K562 (cell line): ENCODE data around the gene DDX5. TPM values are rescaled to one million over a fixed set of nuclear protein-coding genes. Genes with fewer than 3 reads are reported as not detected.

Experiments
- CBFB ChIP-seq: sonication (generic); formaldehyde crosslinking; IDR thresholded peaks from 2 replicates; pipeline ENCODE4 v1.4.0; 2020; ENCODE audit warnings: mild to moderate bottlenecking, missing genetic modification reagents
- CHD1 ChIP-seq: fragments of 200-600 bp; sonication (generic); IDR thresholded peaks from one replicate; pipeline ENCODE4 v1.6.1; 2012; ENCODE audit warnings: mild to moderate bottlenecking, moderate library complexity, low read length, inconsistent platforms
- ELF1 ChIP-seq: fragments of 200-800 bp; sonication (Bioruptor generic); IDR thresholded peaks from 2 replicates; pipeline ENCODE4 v1.6.1; 2016; ENCODE audit warnings: missing genetic modification characterization, missing compliant biosample characterization
- GABPB2 ChIP-seq: fragments of 250-450 bp; sonication (Bioruptor Pico); conservative IDR thresholded peaks from 2 replicates; pipeline ENCODE4 v1.5.1; 2021; ENCODE audit warnings: mild to moderate bottlenecking
- ILF3 ChIP-seq: fragments of 450-650 bp; IDR thresholded peaks from 2 replicates; pipeline ENCODE4 v1.6.1; 2018; ENCODE audit warnings: antibody characterized with exemption, mild to moderate bottlenecking, moderate library complexity, borderline replicate concordance
- PHTF2 ChIP-seq: fragments of 250-450 bp; sonication (Bioruptor Pico); IDR thresholded peaks from 2 replicates; pipeline ENCODE4 v1.5.0; 2021; ENCODE audit warnings: mild to moderate bottlenecking
- SP2 ChIP-seq: IDR thresholded peaks from 2 replicates; pipeline ENCODE4 v1.6.1; 2011; ENCODE audit warnings: mild to moderate bottlenecking, low read depth, low read length, moderate library complexity; ENCODE audit not compliant: poor library complexity, severe bottlenecking; ENCODE audit errors: extremely low read depth
- STAG1 ChIP-seq: sonication (generic); formaldehyde crosslinking; IDR thresholded peaks from 2 replicates; pipeline ENCODE4 v1.5.0; 2020; ENCODE audit warnings: missing genetic modification reagents, borderline replicate concordance
- STAT5B ChIP-seq: fragments of 250-450 bp; sonication (Bioruptor Pico); IDR thresholded peaks from 2 replicates; pipeline ENCODE4 v1.8.0; 2021; ENCODE audit warnings: mild to moderate bottlenecking, inconsistent platforms
- ZBTB1 ChIP-seq: sonication (generic); formaldehyde crosslinking; IDR thresholded peaks from 2 replicates; pipeline ENCODE4 v1.8.1; 2023; ENCODE audit warnings: missing genetic modification reagents, low read depth, mild to moderate bottlenecking, borderline replicate concordance
- ZNF175 ChIP-seq: fragments of 200-800 bp; sonication (Bioruptor generic); IDR thresholded peaks from 2 replicates; pipeline ENCODE4 v1.6.1; 2016; ENCODE audit warnings: low read depth, mild to moderate bottlenecking, missing genetic modification characterization, missing compliant biosample characterization
- ZNF232 ChIP-seq: sonication (generic); formaldehyde crosslinking; IDR thresholded peaks from 2 replicates; pipeline ENCODE4 v1.8.0; 2022; ENCODE audit warnings: mild to moderate bottlenecking, missing genetic modification reagents
- ZNF3 ChIP-seq: fragments of 250-450 bp; sonication (Bioruptor Pico); IDR thresholded peaks from 2 replicates; pipeline ENCODE4 v1.5.0; 2021; ENCODE audit warnings: mild to moderate bottlenecking, moderate library complexity
- ZNF431 ChIP-seq: sonication (generic); formaldehyde crosslinking; IDR thresholded peaks from 2 replicates; pipeline ENCODE4 v1.8.0; 2022; ENCODE audit warnings: mild to moderate bottlenecking, missing genetic modification reagents
- ZNF830 ChIP-seq: fragments of 250-450 bp; sonication (Bioruptor Pico); IDR thresholded peaks from 2 replicates; pipeline ENCODE4 v1.5.0; 2021; ENCODE audit warnings: mild to moderate bottlenecking
- polyA plus RNA-seq, 8 experiments: library from polyadenylated mRNA; depleted of rRNA in 4 of 8; stranded (reverse) in 5 of 8; unstranded in 3 of 8; fragments of >200 nt; fragmentation: Nextera tagmentation in 2 of 8; fragmentation: Illumina TruSeq in 1 of 8; extraction: Ambion mirVana in 2 of 8; extraction: Trizol in 1 of 8; gene quantifications; 2 replicates each; pipeline versions ENCODE4 v1.2.1 to v1.2.3, GENCODE V29; 2011 to 2014; ENCODE audit warnings: inconsistent platforms in 1 of 8, missing spikeins in 1 of 8
- total RNA-seq, 7 experiments: library from RNA; depleted of rRNA in 6 of 7; stranded (reverse); fragments of >200 nt in 6 of 7; fragmentation: Illumina TruSeq in 2 of 7; extraction: Trizol in 2 of 7; gene quantifications; 2 replicates each; pipeline versions ENCODE4 v1.2.1 to v1.2.3, GENCODE V29; 2011 to 2021; ENCODE audit warnings: low replicate concordance in 1 of 7
- TF ChIP-seq, protein P1 (sequence below): fragments of 200-800 bp; sonication (Bioruptor generic); IDR thresholded peaks from 2 replicates; pipeline ENCODE4 v1.6.1; 2017; ENCODE audit warnings: missing genetic modification characterization, missing compliant biosample characterization
- TF ChIP-seq, protein P2 (sequence below): sonication (generic); formaldehyde crosslinking; IDR thresholded peaks from 2 replicates; pipeline ENCODE4 v1.8.0; 2023; ENCODE audit warnings: missing genetic modification reagents, mild to moderate bottlenecking, borderline replicate concordance
- TF ChIP-seq, protein P3 (sequence below): IDR thresholded peaks from 2 replicates; pipeline ENCODE4 v1.6.1; 2011; ENCODE audit warnings: borderline replicate concordance, low read depth, mild to moderate bottlenecking, moderate library complexity, low read length; ENCODE audit not compliant: insufficient read depth, poor library complexity, severe bottlenecking

Gene DDX5
- total and polyA plus RNA-seq, 9 of the 15 experiments (the other 6 are each of a cell fraction or from before 2014, with no cell fraction given) = 306 to 1,639 (median 604) TPM

DNA sequence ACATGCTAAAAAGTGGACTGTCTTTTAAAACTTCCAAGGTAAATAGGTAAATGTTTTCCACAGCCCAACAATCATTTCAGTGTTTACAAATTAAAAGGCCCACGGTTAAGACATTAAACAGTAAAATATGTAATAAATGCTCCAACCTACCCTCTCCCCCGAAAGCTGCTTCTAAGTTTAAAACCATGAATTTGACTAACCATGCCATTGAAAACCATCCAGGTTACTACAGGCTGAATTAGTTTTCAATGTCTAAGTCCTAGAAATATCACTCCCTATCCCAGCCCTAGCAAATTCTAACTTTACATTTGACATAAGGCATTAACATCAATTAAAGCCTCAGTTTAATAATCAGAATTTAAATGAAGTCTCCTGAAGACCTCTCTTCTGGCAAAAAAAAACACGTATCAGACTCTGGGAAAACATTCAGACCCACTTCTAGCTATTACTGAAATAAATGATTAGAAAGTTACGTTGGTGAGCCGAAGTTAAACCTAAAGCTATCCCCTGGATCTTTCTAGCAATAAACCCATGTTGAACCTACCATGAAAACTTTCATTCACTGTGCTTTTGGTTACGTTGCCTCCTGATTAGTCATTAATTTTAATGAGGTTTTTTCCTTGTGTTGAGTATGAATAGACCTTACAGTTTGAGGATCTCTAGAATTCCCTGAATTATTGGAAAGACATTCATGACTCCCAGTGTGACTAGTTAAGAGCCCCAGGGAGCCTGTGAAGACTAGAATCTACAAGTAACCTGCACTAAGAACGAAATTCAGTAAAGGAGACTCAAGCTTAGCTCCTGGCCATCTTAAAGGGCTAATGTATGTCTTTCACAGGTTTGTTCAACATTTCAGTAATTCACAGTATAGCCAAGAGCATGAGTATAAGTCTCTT is 7.5 kb downstream of the DDX5 start (continued):
- TF ChIP-seq, protein P1, sequence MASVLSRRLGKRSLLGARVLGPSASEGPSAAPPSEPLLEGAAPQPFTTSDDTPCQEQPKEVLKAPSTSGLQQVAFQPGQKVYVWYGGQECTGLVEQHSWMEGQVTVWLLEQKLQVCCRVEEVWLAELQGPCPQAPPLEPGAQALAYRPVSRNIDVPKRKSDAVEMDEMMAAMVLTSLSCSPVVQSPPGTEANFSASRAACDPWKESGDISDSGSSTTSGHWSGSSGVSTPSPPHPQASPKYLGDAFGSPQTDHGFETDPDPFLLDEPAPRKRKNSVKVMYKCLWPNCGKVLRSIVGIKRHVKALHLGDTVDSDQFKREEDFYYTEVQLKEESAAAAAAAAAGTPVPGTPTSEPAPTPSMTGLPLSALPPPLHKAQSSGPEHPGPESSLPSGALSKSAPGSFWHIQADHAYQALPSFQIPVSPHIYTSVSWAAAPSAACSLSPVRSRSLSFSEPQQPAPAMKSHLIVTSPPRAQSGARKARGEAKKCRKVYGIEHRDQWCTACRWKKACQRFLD (CRISPR knock-in tag) = no peak
- TF ChIP-seq ZBTB1 (CRISPR knock-in tag) (no peak), ZNF3 (CRISPR knock-in tag) (no peak), ZNF830 (CRISPR knock-in tag) (no peak), GABPB2 (CRISPR knock-in tag) (no peak), STAG1 (CRISPR knock-in tag) (no peak), ILF3 (peak; percentile 89), ZNF232 (no peak), STAT5B (CRISPR knock-in tag) (no peak), ELF1 (tag) (no peak), CHD1 (no peak), SP2 (no peak), PHTF2 (CRISPR knock-in tag) (0 out of 2 replicates have a peak, but pooled peaks have one; percentile 12), CBFB (CRISPR knock-in tag) (no peak), ZNF431 (CRISPR knock-in tag) (no peak), ZNF175 (CRISPR knock-in tag) (0 out of 2 replicates have a peak, but pooled peaks have one; percentile 27)
- TF ChIP-seq, protein P2, sequence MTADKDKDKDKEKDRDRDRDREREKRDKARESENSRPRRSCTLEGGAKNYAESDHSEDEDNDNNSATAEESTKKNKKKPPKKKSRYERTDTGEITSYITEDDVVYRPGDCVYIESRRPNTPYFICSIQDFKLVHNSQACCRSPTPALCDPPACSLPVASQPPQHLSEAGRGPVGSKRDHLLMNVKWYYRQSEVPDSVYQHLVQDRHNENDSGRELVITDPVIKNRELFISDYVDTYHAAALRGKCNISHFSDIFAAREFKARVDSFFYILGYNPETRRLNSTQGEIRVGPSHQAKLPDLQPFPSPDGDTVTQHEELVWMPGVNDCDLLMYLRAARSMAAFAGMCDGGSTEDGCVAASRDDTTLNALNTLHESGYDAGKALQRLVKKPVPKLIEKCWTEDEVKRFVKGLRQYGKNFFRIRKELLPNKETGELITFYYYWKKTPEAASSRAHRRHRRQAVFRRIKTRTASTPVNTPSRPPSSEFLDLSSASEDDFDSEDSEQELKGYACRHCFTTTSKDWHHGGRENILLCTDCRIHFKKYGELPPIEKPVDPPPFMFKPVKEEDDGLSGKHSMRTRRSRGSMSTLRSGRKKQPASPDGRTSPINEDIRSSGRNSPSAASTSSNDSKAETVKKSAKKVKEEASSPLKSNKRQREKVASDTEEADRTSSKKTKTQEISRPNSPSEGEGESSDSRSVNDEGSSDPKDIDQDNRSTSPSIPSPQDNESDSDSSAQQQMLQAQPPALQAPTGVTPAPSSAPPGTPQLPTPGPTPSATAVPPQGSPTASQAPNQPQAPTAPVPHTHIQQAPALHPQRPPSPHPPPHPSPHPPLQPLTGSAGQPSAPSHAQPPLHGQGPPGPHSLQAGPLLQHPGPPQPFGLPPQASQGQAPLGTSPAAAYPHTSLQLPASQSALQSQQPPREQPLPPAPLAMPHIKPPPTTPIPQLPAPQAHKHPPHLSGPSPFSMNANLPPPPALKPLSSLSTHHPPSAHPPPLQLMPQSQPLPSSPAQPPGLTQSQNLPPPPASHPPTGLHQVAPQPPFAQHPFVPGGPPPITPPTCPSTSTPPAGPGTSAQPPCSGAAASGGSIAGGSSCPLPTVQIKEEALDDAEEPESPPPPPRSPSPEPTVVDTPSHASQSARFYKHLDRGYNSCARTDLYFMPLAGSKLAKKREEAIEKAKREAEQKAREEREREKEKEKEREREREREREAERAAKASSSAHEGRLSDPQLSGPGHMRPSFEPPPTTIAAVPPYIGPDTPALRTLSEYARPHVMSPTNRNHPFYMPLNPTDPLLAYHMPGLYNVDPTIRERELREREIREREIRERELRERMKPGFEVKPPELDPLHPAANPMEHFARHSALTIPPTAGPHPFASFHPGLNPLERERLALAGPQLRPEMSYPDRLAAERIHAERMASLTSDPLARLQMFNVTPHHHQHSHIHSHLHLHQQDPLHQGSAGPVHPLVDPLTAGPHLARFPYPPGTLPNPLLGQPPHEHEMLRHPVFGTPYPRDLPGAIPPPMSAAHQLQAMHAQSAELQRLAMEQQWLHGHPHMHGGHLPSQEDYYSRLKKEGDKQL = no peak
- TF ChIP-seq, protein P3, sequence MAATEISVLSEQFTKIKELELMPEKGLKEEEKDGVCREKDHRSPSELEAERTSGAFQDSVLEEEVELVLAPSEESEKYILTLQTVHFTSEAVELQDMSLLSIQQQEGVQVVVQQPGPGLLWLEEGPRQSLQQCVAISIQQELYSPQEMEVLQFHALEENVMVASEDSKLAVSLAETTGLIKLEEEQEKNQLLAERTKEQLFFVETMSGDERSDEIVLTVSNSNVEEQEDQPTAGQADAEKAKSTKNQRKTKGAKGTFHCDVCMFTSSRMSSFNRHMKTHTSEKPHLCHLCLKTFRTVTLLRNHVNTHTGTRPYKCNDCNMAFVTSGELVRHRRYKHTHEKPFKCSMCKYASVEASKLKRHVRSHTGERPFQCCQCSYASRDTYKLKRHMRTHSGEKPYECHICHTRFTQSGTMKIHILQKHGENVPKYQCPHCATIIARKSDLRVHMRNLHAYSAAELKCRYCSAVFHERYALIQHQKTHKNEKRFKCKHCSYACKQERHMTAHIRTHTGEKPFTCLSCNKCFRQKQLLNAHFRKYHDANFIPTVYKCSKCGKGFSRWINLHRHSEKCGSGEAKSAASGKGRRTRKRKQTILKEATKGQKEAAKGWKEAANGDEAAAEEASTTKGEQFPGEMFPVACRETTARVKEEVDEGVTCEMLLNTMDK = no peak
